Measurements from ENCODE around the gene VTCN1. TPM values are rescaled to one million over a fixed set of nuclear protein-coding genes. Genes with fewer than 3 reads are reported as not detected.
"Not testable (repeated sequence)": the region's sequence is repeated elsewhere in the genome, so short reads cannot be mapped to it uniquely, and the experiment has no call there.

Gene VTCN1, protein sequence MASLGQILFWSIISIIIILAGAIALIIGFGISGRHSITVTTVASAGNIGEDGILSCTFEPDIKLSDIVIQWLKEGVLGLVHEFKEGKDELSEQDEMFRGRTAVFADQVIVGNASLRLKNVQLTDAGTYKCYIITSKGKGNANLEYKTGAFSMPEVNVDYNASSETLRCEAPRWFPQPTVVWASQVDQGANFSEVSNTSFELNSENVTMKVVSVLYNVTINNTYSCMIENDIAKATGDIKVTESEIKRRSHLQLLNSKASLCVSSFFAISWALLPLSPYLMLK
- not detected for total RNA-seq

DNA sequence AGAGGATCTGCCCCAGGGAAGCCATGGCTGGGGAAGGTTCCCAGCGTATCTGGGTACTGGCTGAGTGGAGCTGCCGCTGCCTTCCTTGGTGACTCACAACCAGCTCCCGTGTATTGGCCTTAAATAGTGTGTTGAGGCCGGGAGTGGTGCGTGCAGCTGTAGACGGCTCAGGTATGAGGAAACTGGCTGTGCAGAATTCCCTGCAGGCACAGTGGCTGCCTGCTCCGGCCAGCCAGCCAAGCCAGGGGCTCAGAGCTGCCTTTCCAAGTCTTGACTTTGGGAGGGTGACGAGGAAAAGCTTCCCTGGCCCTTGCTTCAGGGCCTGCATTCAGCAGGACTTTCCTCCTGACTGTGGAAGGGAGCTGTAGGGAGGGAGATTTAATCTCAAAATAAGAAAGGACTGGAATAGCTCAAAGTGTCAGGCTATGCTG, at the start of gene VTCN1:
TSS of gene VTCN1 (minus strand) at position 97 of the 431 bp plus-strand sequence. CDS start at position 25, 72 bp downstream.
- H3K36me3 ChIP-seq = no peaks in the 10 kb centered on the region
- no peaks in the 10 kb centered on the region for H3K27me3 ChIP-seq
- H3K4me3 ChIP-seq (replicated peaks in 1 of 3) = no peak within 1 kb of the TSS
- H3K27ac ChIP-seq = no peak within 1 kb of the TSS
- no peaks in the 10 kb centered on the region for H3K4me1 ChIP-seq
- WGBS, 2 donors = 86 to 89% methylated on average over 8 of the region's 8 CpGs
- H3K9me3 ChIP-seq = no peaks in the 10 kb centered on the region
- TF ChIP-seq, protein P1, sequence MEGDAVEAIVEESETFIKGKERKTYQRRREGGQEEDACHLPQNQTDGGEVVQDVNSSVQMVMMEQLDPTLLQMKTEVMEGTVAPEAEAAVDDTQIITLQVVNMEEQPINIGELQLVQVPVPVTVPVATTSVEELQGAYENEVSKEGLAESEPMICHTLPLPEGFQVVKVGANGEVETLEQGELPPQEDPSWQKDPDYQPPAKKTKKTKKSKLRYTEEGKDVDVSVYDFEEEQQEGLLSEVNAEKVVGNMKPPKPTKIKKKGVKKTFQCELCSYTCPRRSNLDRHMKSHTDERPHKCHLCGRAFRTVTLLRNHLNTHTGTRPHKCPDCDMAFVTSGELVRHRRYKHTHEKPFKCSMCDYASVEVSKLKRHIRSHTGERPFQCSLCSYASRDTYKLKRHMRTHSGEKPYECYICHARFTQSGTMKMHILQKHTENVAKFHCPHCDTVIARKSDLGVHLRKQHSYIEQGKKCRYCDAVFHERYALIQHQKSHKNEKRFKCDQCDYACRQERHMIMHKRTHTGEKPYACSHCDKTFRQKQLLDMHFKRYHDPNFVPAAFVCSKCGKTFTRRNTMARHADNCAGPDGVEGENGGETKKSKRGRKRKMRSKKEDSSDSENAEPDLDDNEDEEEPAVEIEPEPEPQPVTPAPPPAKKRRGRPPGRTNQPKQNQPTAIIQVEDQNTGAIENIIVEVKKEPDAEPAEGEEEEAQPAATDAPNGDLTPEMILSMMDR (IDR thresholded peaks at IDR 0.05) = no peak
- TF ChIP-seq POLR2A (IDR thresholded peaks at IDR 0.05) = no peak
- no peak for DNase-seq
- intact Hi-C loops (cut with DNase I) = no loop called here

DNA sequence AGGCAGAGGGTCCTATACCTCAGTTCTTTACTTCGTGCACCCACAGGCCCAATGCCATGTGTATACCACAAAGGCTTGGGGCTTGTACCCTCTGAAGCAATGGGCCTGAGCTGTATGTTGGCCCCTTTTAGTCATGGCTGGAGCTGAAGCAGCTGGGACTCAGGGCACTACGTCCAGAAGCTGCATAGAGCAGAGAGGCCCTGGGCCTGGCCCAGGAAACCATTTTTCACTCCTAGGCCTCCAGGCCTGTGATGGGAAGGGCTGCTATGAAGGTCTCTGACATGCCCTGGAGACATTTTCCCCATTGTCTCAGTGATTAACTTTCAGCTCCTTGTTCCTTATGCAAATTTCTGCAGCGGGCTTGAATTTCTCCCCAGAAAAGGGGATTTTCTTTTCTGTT, 48.1 kb upstream of the VTCN1 start:
- 92 to 98% methylated on average over 3 of the region's 3 CpGs for WGBS, 2 donors
- Histone ChIP-seq H3K4me1 (peaks cover 0 to 11% of the 10 kb centered on the region in 2 donors), H3K27me3 (no peaks in the 10 kb centered on the region), H3K36me3 (no peaks in the 10 kb centered on the region), H3K4me3 (replicated peaks in 1 of 3) (no peak overlapping the region), H3K27ac (no peak overlapping the region), H3K9me3 (no peaks in the 10 kb centered on the region)
- TF ChIP-seq, protein P1 (IDR thresholded peaks at IDR 0.05) = no peak
- TF ChIP-seq POLR2A (IDR thresholded peaks at IDR 0.05) = no peak
- intact Hi-C loops (cut with DNase I) = no loop called here
- DNase-seq = no peak

DNA sequence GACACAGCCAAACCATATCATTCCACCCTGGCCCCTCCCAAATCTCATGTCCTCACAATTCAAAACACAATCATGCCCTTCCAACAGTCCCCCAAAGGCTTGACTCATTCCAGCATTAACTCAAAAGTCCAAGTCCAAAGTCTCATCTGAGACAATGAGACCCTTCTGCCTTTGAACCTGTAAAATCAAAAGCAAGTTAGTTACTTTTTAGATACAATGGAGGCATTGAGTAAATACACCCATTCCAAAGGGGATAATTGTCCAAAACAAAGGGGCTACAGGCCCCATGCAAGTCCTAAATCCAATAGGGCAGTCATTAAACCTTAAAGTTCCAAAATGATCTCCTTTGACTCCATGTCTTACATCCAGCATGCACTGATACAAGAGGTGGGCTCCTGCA, 47.3 kb upstream of the VTCN1 start:
- DNase-seq; H3K27ac ChIP-seq; intact Hi-C loops (cut with DNase I); H3K4me1 ChIP-seq; H3K4me3 ChIP-seq (replicated peaks in 1 of 3); H3K27me3 ChIP-seq; H3K36me3 ChIP-seq; H3K9me3 ChIP-seq: not testable (repeated sequence)

DNA sequence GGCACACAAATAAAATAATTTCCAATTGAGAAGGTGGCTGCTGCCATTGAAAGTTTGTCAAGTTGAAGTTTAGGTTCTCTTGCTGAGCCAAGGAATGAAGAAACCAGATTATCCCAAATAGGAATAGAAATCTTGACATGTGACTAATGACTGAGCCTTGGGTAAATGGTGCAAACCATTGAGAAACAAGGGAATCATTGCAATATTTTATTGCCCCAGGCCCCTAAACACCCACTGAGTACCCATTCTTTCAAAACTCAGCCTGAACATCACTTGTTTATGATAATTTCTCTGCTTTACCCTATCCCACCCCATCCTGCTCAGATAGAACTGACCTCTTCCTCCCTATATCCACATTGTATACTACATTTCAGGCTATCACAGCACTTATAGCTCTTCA, 46.6 kb upstream of the VTCN1 start:
- H3K9me3 ChIP-seq = no peaks in the 10 kb centered on the region
- TF ChIP-seq, protein P1 (IDR thresholded peaks at IDR 0.05) = no peak
- no peak for TF ChIP-seq POLR2A (IDR thresholded peaks at IDR 0.05)
- intact Hi-C loops (cut with DNase I) = no loop called here
- no peaks in the 10 kb centered on the region for H3K27me3 ChIP-seq
- no peaks in the 10 kb centered on the region for H3K36me3 ChIP-seq
- H3K27ac ChIP-seq = no peak overlapping the region
- H3K4me1 ChIP-seq = no peaks in the 10 kb centered on the region
- no peak for DNase-seq
- H3K4me3 ChIP-seq (replicated peaks in 1 of 3) = no peak overlapping the region

DNA sequence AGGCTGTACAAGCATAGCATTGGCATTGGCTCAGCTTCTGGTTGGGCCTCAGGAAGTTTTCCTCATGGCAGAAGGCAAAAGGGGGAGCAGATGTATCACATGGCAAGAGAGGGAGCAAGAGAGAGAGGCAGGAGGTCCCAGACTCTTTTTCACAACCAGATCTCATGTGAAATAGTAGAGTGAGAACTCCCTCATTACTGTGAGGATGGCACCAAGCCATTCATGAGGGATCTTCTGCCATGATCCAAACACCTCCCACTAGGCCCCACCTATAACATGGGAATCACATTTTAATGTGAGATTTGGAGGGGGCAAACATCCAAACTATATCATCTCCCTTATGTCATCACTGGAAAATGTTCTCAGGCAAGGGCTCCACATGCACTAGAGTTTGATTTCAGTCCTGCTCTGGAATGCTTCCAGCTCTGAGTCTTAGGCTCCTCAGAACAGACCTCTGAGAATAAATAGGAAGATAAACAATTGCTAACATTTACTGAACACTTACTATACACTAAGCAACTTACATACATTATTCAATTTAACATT, 39.4 kb upstream of the VTCN1 start:
- Histone ChIP-seq H3K27me3 (no peaks in the 10 kb centered on the region), H3K4me1 (no peaks in the 10 kb centered on the region), H3K4me3 (replicated peaks in 1 of 3) (no peak overlapping the region), H3K27ac (no peak overlapping the region), H3K9me3 (no peaks in the 10 kb centered on the region), H3K36me3 (no peaks in the 10 kb centered on the region)
- TF ChIP-seq POLR2A (IDR thresholded peaks at IDR 0.05) = no peak
- TF ChIP-seq, protein P1 (IDR thresholded peaks at IDR 0.05) = no peak
- DNase-seq = no peak
- intact Hi-C loops (cut with DNase I) = no loop called here
